BE2C (cell line): Measurements from ENCODE around the gene RUSC1. TPM values are rescaled to one million over a fixed set of nuclear protein-coding genes. Genes with fewer than 3 reads are reported as not detected.

Source experiments
- DNase-seq: peaks from one replicate; pipeline ENCODE4 v3.0.0-alpha.2; 2020
- H3K27me3 ChIP-seq: fragments of 250-450 bp; sonication (Bioruptor Pico); 2 replicates; pipeline ENCODE4 v1.5.1; 2020; ENCODE audit warnings: mild to moderate bottlenecking
- H3K36me3 ChIP-seq: fragments of 250-450 bp; sonication (Bioruptor Pico); 2 replicates; pipeline ENCODE4 v1.5.1; 2020; ENCODE audit warnings: mild to moderate bottlenecking
- H3K4me1 ChIP-seq: fragments of 250-450 bp; sonication (Bioruptor Pico); 2 replicates; pipeline ENCODE4 v1.5.1; 2020
- H3K4me3 ChIP-seq: 2 replicates; pipeline ENCODE4 v1.5.1; 2011; ENCODE audit warnings: low read depth, low read length
- H3K9me3 ChIP-seq: fragments of 250-450 bp; sonication (Bioruptor Pico); 2 replicates; pipeline ENCODE4 v1.5.1; 2020
- polyA plus RNA-seq: library from polyadenylated mRNA; unstranded; fragments of >200 nt; gene quantifications from one replicate; pipeline ENCODE4 v1.2.1, GENCODE V29; 2012; ENCODE audit warnings: low read depth, missing spikeins; ENCODE audit not compliant: insufficient read length, insufficient read depth
- TF ChIP-seq, protein P1 (sequence below): IDR thresholded peaks from 2 replicates; pipeline ENCODE4 v1.5.1; 2012; ENCODE audit warnings: mild to moderate bottlenecking, low read depth, low read length

The RUSC1 gene, protein sequence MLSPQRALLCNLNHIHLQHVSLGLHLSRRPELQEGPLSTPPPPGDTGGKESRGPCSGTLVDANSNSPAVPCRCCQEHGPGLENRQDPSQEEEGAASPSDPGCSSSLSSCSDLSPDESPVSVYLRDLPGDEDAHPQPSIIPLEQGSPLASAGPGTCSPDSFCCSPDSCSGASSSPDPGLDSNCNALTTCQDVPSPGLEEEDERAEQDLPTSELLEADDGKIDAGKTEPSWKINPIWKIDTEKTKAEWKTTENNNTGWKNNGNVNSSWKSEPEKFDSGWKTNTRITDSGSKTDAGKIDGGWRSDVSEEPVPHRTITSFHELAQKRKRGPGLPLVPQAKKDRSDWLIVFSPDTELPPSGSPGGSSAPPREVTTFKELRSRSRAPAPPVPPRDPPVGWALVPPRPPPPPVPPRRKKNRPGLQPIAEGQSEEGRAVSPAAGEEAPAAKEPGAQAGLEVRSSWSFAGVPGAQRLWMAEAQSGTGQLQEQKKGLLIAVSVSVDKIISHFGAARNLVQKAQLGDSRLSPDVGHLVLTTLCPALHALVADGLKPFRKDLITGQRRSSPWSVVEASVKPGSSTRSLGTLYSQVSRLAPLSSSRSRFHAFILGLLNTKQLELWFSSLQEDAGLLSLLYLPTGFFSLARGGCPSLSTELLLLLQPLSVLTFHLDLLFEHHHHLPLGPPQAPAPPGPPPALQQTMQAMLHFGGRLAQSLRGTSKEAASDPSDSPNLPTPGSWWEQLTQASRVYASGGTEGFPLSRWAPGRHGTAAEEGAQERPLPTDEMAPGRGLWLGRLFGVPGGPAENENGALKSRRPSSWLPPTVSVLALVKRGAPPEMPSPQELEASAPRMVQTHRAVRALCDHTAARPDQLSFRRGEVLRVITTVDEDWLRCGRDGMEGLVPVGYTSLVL
- 28.9 TPM for polyA plus RNA-seq

DNA sequence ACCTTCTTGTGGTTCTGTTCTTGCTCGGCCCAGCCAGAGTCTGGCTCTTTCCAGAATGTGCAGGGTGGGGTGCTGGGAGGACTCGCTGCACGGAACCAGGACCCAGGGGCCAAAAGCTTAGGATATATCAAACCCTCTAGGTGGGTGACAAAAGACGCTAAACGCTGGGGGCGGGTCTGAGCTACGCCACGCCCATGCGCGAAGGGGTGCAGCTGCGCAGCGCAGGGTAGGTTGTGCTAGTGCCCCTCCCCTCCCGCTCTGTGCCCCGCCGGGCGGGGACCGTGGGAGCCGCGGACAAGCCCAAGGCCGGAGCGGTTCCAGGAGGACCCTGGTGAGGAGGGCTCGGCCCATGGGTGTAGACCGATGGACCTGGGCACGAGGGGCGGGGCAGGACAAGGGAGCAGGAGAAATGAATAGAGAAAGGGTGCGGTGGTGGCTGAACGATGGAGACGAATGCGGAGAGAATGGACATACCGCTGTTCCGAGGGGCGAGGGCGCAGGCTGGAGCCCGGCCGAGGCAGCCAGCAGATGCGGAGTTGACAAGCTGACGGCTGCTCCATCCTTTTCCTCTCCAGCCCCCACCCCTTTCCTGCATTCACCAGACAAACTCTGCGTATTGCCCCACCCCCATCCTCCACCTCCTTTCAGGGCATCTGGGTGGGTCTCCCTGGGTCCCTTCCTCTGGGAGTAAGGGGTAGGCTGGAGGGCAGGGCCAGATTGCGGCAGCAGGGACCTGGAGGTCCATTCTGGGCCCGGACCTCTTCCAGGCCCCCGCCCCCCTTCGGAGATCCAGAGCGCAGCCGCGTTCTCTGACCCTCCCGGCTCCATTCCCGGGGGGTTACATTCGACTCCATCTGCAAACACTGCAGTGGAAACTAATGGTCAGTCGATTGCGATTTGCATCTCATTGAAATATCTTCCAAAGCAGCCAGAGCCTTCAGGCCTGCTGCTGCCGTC lies at the start of gene RUSC1:
Gene RUSC1, plus strand, starts transcription at position 234 of the 957 bp plus-strand sequence. CDS start 880 bp downstream, outside the sequence.
- Histone ChIP-seq H3K4me3 (peak within 1 kb of the TSS; percentile 69), H3K9me3 (no peaks in the 10 kb centered on the region), H3K36me3 (no peaks in the 10 kb centered on the region; the same call in 1 of the 2 replicates), H3K27me3 (no peaks in the 10 kb centered on the region), H3K4me1 (peaks cover 7% of the 10 kb centered on the region)
- TF ChIP-seq, protein P1, sequence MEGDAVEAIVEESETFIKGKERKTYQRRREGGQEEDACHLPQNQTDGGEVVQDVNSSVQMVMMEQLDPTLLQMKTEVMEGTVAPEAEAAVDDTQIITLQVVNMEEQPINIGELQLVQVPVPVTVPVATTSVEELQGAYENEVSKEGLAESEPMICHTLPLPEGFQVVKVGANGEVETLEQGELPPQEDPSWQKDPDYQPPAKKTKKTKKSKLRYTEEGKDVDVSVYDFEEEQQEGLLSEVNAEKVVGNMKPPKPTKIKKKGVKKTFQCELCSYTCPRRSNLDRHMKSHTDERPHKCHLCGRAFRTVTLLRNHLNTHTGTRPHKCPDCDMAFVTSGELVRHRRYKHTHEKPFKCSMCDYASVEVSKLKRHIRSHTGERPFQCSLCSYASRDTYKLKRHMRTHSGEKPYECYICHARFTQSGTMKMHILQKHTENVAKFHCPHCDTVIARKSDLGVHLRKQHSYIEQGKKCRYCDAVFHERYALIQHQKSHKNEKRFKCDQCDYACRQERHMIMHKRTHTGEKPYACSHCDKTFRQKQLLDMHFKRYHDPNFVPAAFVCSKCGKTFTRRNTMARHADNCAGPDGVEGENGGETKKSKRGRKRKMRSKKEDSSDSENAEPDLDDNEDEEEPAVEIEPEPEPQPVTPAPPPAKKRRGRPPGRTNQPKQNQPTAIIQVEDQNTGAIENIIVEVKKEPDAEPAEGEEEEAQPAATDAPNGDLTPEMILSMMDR: no peak
- peak; percentile 88 for DNase-seq

DNA sequence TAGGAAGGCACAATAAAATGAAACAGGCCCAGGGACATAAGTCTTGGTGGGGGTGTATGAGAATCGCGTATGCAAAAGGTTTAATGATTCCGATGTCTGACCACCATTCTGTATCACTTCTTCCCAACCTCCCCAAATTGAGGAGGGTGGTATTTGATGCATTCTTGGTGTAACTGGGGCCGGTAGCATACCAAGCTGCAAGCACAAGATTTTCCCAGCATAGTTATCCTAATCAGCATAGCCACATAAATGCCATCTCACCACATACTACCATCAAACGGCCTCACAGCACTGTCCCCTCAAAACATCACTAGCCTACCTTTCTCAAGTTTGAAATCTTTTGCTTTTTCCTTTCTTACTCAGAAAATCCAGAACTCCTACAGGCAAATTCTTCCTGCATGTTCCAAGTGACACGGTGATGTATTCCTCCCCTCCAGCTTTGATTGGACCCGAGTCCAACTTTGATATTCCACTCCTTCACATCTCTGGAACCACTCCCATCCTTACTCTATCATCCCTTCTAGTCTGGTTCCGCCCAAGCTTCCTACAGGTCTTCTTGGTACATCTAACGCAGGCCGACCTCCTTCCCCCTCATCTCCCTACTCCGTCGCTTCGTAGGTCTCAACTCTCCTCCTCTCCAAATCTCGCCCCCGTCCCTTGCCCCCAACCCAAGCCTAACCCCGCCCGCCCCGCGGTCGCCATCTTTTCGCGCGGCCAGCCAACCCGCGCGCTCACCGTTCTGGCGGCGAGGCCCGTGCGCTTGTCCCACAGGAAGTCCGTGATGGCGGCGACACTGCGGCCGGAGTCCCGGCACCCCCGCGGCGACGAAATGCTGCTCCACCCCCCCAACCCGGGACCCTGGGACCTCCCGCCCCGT lies 48.0 kb upstream of the RUSC1 start:
- Histone ChIP-seq H3K4me3 (peak overlapping the region; percentile 98), H3K9me3 (no peaks in the 10 kb centered on the region), H3K36me3 (peaks cover 36% of the 10 kb centered on the region), H3K27me3 (no peaks in the 10 kb centered on the region), H3K4me1 (peaks cover 3% of the 10 kb centered on the region)
- no peak for DNase-seq
- TF ChIP-seq, protein P1: no peak

DNA sequence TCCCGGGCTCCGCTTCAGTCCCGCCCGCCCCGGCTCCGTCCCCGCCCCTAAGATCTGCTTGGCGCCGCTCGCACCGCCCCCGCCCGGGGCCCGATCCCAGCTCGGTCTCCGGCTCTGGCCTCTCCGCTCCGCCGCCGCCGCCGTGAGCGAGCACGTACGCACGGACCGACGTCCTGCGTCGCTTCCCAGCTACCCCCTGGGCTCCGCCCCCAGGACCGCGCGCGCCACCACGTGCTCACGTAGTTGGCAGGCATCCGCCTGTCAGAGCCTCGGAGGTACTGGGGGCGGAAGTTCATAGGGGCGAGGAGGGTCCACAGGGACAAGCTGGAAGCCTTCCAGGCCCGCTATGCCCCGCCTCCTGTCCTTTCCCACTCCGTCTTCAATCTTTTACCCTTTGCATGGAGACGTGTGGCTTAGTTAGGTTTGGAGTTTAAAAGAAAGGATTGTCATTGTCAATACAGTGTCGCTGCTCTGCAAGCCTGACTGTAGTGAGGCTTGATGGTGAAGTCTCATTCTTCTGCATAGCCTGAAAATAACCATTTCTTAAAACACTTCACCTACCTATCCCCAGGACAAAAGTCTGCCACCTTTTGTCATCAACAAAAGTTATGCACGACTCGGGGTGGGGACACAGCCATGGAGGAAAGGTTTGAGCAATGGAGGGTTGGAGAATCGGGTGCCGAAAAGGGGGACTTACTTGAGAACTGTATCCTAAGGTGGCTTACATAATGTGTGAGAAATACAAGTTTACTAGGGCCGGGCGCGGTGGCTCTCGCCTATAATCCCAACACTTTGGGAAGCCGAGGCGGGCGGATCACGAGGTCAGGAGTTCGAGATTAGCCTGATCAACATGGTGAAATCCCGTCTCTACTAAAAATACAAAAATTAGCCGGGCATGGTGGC lies 47.1 kb upstream of the RUSC1 start, which contains the start of gene CLK2:
Gene CLK2, minus strand, starts transcription at position 162 of the 903 bp plus-strand sequence. CDS start 2,527 bp downstream, outside the sequence.
- no peaks in the 10 kb centered on the region for H3K27me3 ChIP-seq
- H3K4me3 ChIP-seq: peak within 1 kb of the TSS; percentile 98
- H3K4me1 ChIP-seq: peaks cover 3% of the 10 kb centered on the region
- TF ChIP-seq, protein P1: no peak
- H3K36me3 ChIP-seq: peaks cover 28% of the 10 kb centered on the region
- DNase-seq: peak; percentile 99
- H3K9me3 ChIP-seq: no peaks in the 10 kb centered on the region

DNA sequence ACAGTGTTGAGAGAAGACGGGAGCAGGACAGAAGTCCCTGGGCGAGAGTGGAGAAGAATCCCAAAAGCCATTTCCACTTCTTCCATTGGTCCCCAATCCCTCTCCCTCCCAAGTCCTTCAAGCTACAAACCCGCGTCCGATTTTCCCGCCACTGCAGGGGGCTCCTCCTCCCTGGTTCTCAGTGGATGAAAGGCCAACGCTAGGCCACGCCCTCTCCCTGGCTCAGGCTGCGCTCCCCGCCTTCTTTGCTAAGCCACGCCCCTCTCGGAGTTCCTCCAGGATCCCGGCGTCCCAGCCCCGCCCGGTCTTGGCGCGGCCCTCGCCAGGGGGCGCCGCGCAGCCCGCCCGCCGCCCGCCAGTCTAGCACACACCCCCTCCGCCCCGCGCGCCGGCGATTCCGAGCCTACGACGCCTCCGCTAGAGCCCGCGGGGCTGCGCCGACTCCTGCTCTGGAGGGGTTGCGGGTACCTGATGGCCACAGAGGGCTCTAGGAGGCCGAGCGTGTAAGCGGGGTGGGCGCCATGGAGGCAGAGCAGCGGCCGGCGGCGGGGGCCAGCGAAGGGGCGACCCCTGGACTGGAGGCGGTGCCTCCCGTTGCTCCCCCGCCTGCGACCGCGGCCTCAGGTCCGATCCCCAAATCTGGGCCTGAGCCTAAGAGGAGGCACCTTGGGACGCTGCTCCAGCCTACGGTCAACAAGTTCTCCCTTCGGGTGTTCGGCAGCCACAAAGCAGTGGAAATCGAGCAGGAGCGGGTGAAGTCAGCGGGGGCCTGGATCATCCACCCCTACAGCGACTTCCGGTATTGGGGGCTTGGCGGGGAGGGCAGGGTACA lies 43.4 kb upstream of the RUSC1 start, which contains the start of gene HCN3:
Gene HCN3, plus strand, starts transcription at position 394 of the 832 bp plus-strand sequence. Its CDS starts 128 bp downstream, at position 522.
- Histone ChIP-seq H3K4me1 (peaks cover 3% of the 10 kb centered on the region), H3K4me3 (peak within 1 kb of the TSS; percentile 86), H3K9me3 (no peaks in the 10 kb centered on the region), H3K36me3 (no peaks in the 10 kb centered on the region), H3K27me3 (no peaks in the 10 kb centered on the region)
- TF ChIP-seq, protein P1: peak; percentile 28
- DNase-seq: peak; percentile 100
